ENCODE data around the gene ICE1. TPM values are rescaled to one million over a fixed set of nuclear protein-coding genes. Genes with fewer than 3 reads are reported as not detected.

The ICE1 gene, protein sequence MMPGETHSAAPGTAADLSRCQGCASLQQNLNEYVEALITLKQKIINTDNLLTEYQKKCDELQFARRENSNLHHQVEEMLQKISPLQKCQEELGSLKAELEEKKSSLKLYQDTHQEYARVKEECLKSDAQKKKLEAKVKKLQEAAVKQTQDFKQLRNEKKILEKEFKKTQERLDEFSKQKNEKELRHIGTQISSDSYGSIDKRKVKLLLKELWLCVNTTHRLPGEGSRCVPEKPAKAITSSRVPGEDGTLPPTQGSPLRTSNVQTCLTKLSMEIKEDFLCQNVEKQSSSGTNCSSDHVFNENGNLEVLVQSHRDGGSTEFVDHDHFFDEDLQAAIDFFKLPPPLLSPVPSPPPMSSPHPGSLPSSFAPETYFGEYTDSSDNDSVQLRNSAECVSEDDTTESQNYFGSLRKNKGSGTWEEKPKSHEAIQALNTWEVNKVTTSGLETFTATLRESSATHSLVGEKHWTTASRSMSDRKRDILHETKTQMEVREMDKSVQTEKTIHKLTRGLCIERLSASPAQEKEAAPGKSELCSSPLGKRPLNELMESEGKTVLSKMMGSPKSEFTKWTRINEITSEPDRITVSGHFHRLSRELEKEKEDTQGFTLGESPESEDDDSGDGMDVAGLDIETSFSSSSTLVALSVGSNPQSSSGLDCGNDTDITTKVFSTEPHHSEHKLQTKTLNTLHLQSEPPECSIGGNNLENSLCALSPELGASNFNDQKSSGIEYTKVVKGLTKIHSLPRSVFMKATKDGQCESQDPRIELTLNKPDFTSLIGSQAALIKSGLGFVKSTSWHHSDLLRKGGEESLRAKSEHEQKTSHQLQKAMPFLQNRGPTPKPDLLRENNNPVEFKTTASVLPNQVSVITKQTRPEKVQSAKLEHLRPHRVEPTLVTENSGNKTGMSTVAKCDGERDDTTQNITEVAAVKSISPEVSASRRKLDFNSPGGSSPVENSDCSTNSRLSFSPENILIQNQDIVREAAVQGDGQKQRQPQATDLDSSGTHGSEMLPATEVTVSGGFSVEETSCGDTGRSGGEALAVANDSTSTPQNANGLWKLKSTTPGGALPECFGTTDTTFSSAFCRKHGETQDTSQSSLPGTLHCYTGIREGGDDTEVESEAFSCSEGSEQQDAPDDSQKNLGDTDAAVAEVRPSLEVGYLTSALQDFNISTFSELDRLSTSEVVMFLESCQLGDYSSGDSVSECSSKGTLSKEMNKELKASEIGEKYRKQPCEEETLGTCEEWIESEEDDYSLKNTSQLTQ (N-terminal part only)
- total RNA-seq: 10 to 100 TPM; 19.2 to 20.1 TPM

DNA sequence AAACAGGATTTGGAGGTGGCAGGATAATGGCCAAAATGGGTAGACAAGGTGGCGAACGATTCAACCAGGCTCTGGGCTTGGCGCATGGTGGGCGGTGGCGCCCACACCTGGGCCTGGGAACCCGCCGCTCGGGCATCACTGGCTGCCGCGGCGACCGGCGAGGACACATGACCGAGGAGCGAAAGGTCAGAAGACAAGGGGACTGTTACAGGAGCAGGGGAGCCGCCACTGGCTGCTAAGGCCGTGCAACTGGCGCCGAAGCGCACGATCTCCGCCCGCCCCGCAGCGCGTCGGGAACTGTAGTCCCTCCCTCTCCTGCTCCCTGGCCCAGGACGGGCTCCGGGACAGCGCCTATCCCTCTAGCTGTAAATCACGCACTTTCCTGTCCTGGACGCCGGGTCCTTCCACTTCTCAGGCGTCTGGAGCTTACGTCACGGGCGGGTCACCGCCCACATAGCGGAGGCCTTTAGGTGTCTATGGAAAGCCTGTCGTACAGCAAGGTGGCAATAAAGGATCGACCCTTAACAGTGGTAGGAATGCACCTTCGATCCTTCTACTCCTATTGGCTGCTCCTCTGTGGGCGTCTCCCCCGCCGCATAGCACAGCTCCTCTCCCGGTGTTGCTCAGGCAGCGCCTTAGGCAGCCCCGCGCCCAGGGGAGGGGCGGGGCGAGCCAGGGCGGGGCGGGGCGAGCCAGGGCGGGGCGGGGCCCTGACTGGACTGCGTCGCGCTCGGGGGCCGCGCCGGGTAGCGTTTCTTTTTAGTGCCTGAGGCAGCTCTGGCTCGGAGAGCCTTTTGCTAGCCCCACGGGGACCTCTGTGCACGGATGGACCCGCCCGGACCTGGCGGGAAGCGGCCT lies at the start of gene ICE1:
Gene ICE1 (plus strand): TSS at position 717 of the 858 bp plus-strand sequence. CDS start 239 bp downstream, outside the sequence.
- Histone ChIP-seq H3K9me3 (no peaks in the 10 kb centered on the region), H3K27ac (peak within 1 kb of the TSS; percentile 93), H3K27me3 (no peaks in the 10 kb centered on the region), H3K36me3 (no peaks in the 10 kb centered on the region), H3K9ac (ENCODE audit: low read depth in 2 of 2, low read length in 2 of 2) (peak within 1 kb of the TSS; percentile 88 to 95), H3K4me1 (peaks cover 6% of the 10 kb centered on the region), H3K4me3 (peak within 1 kb of the TSS; percentile 98)
- DNase-seq: peak; percentile 97
- intact Hi-C loops (cut with DNase I): loop anchor here (10.0 kb wide), 1 partner anchor 1293 kb away; the partner anchor contains the start of gene TENT4A
- TF ChIP-seq, protein P1, sequence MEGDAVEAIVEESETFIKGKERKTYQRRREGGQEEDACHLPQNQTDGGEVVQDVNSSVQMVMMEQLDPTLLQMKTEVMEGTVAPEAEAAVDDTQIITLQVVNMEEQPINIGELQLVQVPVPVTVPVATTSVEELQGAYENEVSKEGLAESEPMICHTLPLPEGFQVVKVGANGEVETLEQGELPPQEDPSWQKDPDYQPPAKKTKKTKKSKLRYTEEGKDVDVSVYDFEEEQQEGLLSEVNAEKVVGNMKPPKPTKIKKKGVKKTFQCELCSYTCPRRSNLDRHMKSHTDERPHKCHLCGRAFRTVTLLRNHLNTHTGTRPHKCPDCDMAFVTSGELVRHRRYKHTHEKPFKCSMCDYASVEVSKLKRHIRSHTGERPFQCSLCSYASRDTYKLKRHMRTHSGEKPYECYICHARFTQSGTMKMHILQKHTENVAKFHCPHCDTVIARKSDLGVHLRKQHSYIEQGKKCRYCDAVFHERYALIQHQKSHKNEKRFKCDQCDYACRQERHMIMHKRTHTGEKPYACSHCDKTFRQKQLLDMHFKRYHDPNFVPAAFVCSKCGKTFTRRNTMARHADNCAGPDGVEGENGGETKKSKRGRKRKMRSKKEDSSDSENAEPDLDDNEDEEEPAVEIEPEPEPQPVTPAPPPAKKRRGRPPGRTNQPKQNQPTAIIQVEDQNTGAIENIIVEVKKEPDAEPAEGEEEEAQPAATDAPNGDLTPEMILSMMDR (IDR thresholded peaks at IDR 0.05): no peak

DNA sequence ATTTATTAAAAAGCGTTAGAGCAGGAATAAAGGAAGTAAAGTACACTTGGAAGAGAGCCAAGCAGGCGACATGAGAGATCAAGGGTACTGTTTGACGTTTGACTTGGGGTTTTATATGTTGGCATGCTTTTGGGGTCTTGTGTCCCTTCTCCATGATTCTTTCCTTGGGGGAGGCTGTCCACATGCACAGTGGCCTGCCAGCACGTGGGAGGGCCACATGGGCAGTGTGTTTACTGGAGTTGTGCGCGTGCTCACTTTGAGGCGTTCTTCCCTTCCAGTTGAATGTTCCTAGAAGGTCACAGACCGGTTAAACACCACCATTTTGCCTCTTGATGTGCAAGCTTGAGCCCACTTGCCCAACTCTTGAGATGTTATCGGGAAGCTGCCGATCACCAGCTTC lies 49.5 kb upstream of the ICE1 start:
- no peaks in the 10 kb centered on the region for H3K27me3 ChIP-seq
- H3K36me3 ChIP-seq: no peaks in the 10 kb centered on the region
- DNase-seq: no peak
- no peaks in the 10 kb centered on the region for H3K4me1 ChIP-seq
- H3K9me3 ChIP-seq: no peaks in the 10 kb centered on the region
- H3K9ac ChIP-seq (ENCODE audit: low read depth in 2 of 2, low read length in 2 of 2): no peak overlapping the region
- TF ChIP-seq, protein P1 (IDR thresholded peaks at IDR 0.05): no peak
- H3K4me3 ChIP-seq: no peak overlapping the region
- intact Hi-C loops (cut with DNase I): no loop called here
- no peak overlapping the region for H3K27ac ChIP-seq

DNA sequence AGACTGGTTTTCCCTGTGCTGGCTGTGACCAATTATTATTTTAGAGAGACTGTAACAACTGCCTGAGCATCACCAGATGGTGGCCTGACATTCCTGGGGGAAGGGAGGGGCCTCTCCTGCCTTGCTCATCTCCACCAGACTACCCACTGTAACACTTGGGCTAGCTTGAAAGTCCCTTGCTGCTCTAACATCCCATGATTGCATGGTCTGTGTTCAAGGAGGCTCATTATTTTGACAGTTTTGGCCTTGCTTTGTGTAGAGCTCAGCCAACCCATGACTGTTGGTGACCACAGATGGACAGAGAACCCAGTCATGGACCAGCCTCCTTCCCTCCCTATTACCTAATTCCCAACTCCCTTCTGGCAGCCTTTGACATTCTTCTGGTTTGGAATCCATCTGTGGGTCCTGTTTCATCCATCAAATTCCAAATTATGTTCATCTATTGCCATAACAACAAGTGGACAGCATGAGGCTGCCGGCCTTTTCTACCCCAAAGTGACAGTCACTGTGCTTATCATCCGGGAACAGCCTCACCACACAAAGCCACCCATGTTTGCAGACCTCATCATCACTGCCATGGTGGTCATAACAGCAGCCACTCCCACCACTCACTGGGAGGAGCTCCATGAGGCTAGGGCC lies 49.0 kb upstream of the ICE1 start:
- no peak for DNase-seq
- Histone ChIP-seq H3K27me3 (no peaks in the 10 kb centered on the region), H3K4me1 (no peaks in the 10 kb centered on the region), H3K9me3 (no peaks in the 10 kb centered on the region), H3K9ac (ENCODE audit: low read depth in 2 of 2, low read length in 2 of 2) (no peak overlapping the region), H3K4me3 (no peak overlapping the region), H3K27ac (no peak overlapping the region), H3K36me3 (no peaks in the 10 kb centered on the region)
- intact Hi-C loops (cut with DNase I): no loop called here
- TF ChIP-seq, protein P1 (IDR thresholded peaks at IDR 0.05): no peak

DNA sequence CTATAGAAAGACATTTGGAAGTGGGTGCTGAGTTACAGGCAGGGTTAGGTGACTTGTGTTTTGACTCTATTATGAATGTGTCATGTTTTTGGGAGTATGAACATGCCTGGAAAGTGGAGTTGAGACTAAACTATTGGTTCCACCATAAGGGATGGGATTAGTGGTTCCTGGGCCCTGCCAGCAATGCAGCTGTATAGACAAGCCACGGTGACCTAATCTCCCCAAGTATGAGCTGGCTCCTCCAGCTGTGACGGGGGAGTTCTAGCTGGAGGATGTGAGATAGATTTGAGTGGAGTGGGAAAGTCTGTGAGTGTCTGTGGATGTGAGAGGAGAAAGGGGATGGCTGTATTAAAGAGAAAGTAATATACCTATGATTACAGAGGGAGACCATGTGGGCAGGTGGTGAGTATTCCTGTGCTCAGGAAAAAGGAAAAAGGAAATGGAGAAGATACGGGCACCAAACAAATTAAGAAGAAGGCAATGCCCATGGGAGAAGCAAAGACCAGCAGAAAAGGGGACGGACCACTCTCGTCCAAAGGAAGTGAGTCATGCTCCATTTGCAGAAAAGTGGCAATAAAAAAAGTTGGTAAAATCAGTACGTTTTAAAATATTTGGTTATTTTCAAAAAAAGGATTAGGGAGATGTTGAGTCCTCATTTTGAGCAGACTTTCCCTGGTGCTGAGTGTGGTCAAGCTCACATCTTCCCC lies 48.3 kb upstream of the ICE1 start:
- H3K9me3 ChIP-seq: no peaks in the 10 kb centered on the region
- H3K27ac ChIP-seq: no peak overlapping the region
- intact Hi-C loops (cut with DNase I): no loop called here
- H3K27me3 ChIP-seq: no peaks in the 10 kb centered on the region
- H3K36me3 ChIP-seq: no peaks in the 10 kb centered on the region
- DNase-seq: no peak
- H3K9ac ChIP-seq (ENCODE audit: low read depth in 2 of 2, low read length in 2 of 2): no peak overlapping the region
- no peak overlapping the region for H3K4me3 ChIP-seq
- TF ChIP-seq, protein P1 (IDR thresholded peaks at IDR 0.05): no peak
- H3K4me1 ChIP-seq: no peaks in the 10 kb centered on the region
